K562 (cell line): Measurements from ENCODE around the gene FGGY. TPM values are rescaled to one million over a fixed set of nuclear protein-coding genes. Genes with fewer than 3 reads are reported as not detected.

Experiments used
- ARNT ChIP-seq, 2 experiments: fragments of 450-650 bp; IDR thresholded peaks; 2 replicates each; pipeline ENCODE4 v1.6.1; 2016; ENCODE audit warnings: mild to moderate bottlenecking in 1 of 2
- ATF7 ChIP-seq: fragments of 450-650 bp; IDR thresholded peaks from 2 replicates; pipeline ENCODE4 v1.7.1; 2014; ENCODE audit warnings: mild to moderate bottlenecking, moderate library complexity
- CBX8 ChIP-seq: fragments of 200-600 bp; sonication (generic); IDR thresholded peaks from 2 replicates; pipeline ENCODE4 v1.6.1; 2012; ENCODE audit warnings: borderline replicate concordance, mixed run types, low read depth, mild to moderate bottlenecking, moderate library complexity, mixed read lengths, low read length, control low read depth, inconsistent platforms; ENCODE audit not compliant: poor library complexity, severe bottlenecking; ENCODE audit errors: extremely low read depth
- CSDE1 ChIP-seq, 2 experiments: fragments of 450-650 bp; IDR thresholded peaks; 2 replicates each; pipeline ENCODE4 v1.6.1; 2016; ENCODE audit warnings: mild to moderate bottlenecking in 1 of 2
- ETS2 ChIP-seq: IDR thresholded peaks from 2 replicates; pipeline ENCODE4 v1.6.1; 2016; ENCODE audit warnings: borderline replicate concordance, missing genetic modification characterization, mild to moderate bottlenecking, moderate library complexity, missing compliant biosample characterization; ENCODE audit not compliant: poor library complexity, severe bottlenecking
- GTF2A2 ChIP-seq: IDR thresholded peaks from 2 replicates; pipeline ENCODE4 v1.6.1; 2016; ENCODE audit warnings: mild to moderate bottlenecking, missing genetic modification characterization, missing compliant biosample characterization
- HMG20A ChIP-seq: fragments of 450-650 bp; formaldehyde crosslinking; conservative IDR thresholded peaks from 2 replicates; pipeline ENCODE4 v1.4.0; 2020; ENCODE audit warnings: mild to moderate bottlenecking, mixed read lengths
- JUND ChIP-seq, 2 experiments: IDR thresholded peaks; 2 replicates in 1 of 2; 3 replicates in 1 of 2; pipeline ENCODE4 v1.6.1; 2011; ENCODE audit warnings: borderline replicate concordance in 2 of 2, low read depth in 2 of 2, low read length in 2 of 2, improper control_type of control experiment in 1 of 2, missing biosample characterization in 1 of 2, missing genetic modification characterization in 1 of 2, missing genetic modification reagents in 1 of 2
- KDM4B ChIP-seq, 2 experiments: fragments of 450-650 bp in 1 of 2; sonication (generic) in 1 of 2; IDR thresholded peaks; 2 replicates each; pipeline ENCODE4 v1.6.1; 2016 to 2017; ENCODE audit warnings: borderline replicate concordance in 2 of 2, antibody characterized with exemption in 1 of 2, low read depth in 1 of 2, mild to moderate bottlenecking in 1 of 2
- LCOR ChIP-seq: sonication (generic); formaldehyde crosslinking; IDR thresholded peaks from 2 replicates; pipeline ENCODE4 v1.8.0; 2022; ENCODE audit warnings: mild to moderate bottlenecking, missing genetic modification reagents
- MEIS2 ChIP-seq: fragments of 450-650 bp; IDR thresholded peaks from 2 replicates; pipeline ENCODE4 v1.6.1; 2014; ENCODE audit warnings: mild to moderate bottlenecking; ENCODE audit not compliant: partially characterized antibody
- NONO ChIP-seq, 2 experiments: fragments of 200-400 bp in 1 of 2; fragments of 450-650 bp in 1 of 2; formaldehyde crosslinking in 1 of 2; IDR thresholded peaks; 2 replicates each; pipeline ENCODE4 v1.6.1; 2017; ENCODE audit warnings: low read depth in 2 of 2, mild to moderate bottlenecking in 2 of 2, moderate library complexity in 2 of 2, low read length in 1 of 2
- NUFIP1 ChIP-seq: fragments of 450-650 bp; IDR thresholded peaks from 2 replicates; pipeline ENCODE4 v1.6.1; 2018; ENCODE audit not compliant: partially characterized antibody
- PURB ChIP-seq: sonication (generic); formaldehyde crosslinking; IDR thresholded peaks from 2 replicates; pipeline ENCODE4 v1.9.0; 2021; ENCODE audit warnings: low read depth, mild to moderate bottlenecking, missing genetic modification reagents
- SMAD4 ChIP-seq: fragments of 250-450 bp; sonication (Bioruptor Pico); conservative IDR thresholded peaks from 2 replicates; pipeline ENCODE4 v1.8.0; 2021; ENCODE audit warnings: inconsistent platforms, mild to moderate bottlenecking, moderate library complexity
- SMARCA4 ChIP-seq: fragments of 450-650 bp; IDR thresholded peaks from 2 replicates; pipeline ENCODE4 v1.6.1; 2016
- SRF ChIP-seq, 2 experiments: fragments of 250-450, 450-650 bp in 1 of 2; sonication (Bioruptor Pico) in 1 of 2; sonication (generic) in 1 of 2; formaldehyde crosslinking; IDR thresholded peaks; 2 replicates each; pipeline versions ENCODE4 v1.5.0 to v1.5.1; 2020 to 2022; ENCODE audit warnings: mild to moderate bottlenecking in 1 of 2, missing genetic modification reagents in 1 of 2
- TAL1 ChIP-seq: fragments of 450-650 bp; IDR thresholded peaks from 2 replicates; pipeline ENCODE4 v1.6.1; 2016; ENCODE audit warnings: mild to moderate bottlenecking
- ZNF3 ChIP-seq: fragments of 250-450 bp; sonication (Bioruptor Pico); IDR thresholded peaks from 2 replicates; pipeline ENCODE4 v1.5.0; 2021; ENCODE audit warnings: mild to moderate bottlenecking, moderate library complexity
- ZNF507 ChIP-seq: conservative IDR thresholded peaks from 2 replicates; pipeline ENCODE4 v1.6.1; 2017; ENCODE audit warnings: missing genetic modification characterization, missing compliant biosample characterization
- ZNF696 ChIP-seq: fragments of 250-450 bp; sonication (Bioruptor Pico); conservative IDR thresholded peaks from 2 replicates; pipeline ENCODE4 v1.4.0; 2020; ENCODE audit warnings: mild to moderate bottlenecking, moderate library complexity
- polyA plus RNA-seq, 8 experiments: library from polyadenylated mRNA; depleted of rRNA in 4 of 8; stranded (reverse) in 5 of 8; unstranded in 3 of 8; fragments of >200 nt; fragmentation: Nextera tagmentation in 2 of 8; fragmentation: Illumina TruSeq in 1 of 8; extraction: Ambion mirVana in 2 of 8; extraction: Trizol in 1 of 8; gene quantifications; 2 replicates each; pipeline versions ENCODE4 v1.2.1 to v1.2.3, GENCODE V29; 2011 to 2014; ENCODE audit warnings: inconsistent platforms in 1 of 8, missing spikeins in 1 of 8
- total RNA-seq, 7 experiments: library from RNA; depleted of rRNA in 6 of 7; stranded (reverse); fragments of >200 nt in 6 of 7; fragmentation: Illumina TruSeq in 2 of 7; extraction: Trizol in 2 of 7; gene quantifications; 2 replicates each; pipeline versions ENCODE4 v1.2.1 to v1.2.3, GENCODE V29; 2011 to 2021; ENCODE audit warnings: low replicate concordance in 1 of 7
- TF ChIP-seq, protein P1 (sequence below): fragments of 250-450 bp; sonication (Bioruptor Pico); IDR thresholded peaks from 2 replicates; pipeline ENCODE4 v1.8.0; 2021; ENCODE audit warnings: moderate library complexity, mild to moderate bottlenecking, inconsistent platforms
- TF ChIP-seq, protein P2 (sequence below): fragments of 450-650 bp; formaldehyde crosslinking; IDR thresholded peaks from 2 replicates; pipeline ENCODE4 v1.4.0; 2022; ENCODE audit warnings: missing genetic modification characterization
- TF ChIP-seq, protein P3 (sequence below): sonication (generic); formaldehyde crosslinking; IDR thresholded peaks from 2 replicates; pipeline ENCODE4 v1.8.0; 2022; ENCODE audit warnings: mild to moderate bottlenecking, missing genetic modification reagents
- TF ChIP-seq, protein P4 (sequence below): IDR thresholded peaks from 2 replicates; pipeline ENCODE4 v1.6.1; 2011; ENCODE audit not compliant: insufficient read length; ENCODE audit errors: extremely low read depth

Gene FGGY
- total and polyA plus RNA-seq, 9 of the 15 experiments (the other 6 are each of a cell fraction or from before 2014, with no cell fraction given), result 9.7 to 19.2 (median 12.6) TPM

DNA sequence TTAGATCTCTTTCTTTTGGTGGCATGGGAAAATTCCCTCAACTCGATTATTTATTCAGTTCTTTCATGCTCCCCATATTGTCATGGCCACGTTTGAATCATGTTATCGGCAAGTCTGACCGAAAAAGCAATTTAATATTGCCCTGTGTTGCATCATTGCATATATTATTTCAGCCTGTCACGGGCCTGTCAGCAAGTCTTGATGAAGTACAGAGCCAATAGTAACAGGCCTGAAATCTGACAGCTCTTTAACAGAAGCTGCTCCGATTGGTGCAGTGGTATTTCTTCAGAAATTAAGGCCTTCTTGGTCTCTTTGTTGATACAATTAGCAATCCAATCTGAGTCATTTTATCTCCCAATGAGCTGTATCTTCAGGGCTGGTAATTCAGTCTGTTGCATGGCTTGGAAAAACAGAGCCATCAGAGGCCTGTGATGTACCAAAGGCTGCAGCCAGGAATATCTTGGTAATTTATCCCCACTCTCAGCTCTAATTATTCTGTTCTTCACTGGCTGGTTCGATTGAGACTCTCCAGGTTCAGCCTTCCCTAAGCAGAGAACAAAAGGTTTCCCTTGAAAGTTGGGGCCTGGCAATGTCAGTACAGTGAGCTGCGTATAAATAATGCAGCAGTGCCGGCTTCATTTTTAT, 149.5 kb downstream of the FGGY start (continued):
- TF ChIP-seq PURB (CRISPR knock-in tag), result no peak
- TF ChIP-seq ATF7, result peak; percentile 96
- TF ChIP-seq, protein P1, sequence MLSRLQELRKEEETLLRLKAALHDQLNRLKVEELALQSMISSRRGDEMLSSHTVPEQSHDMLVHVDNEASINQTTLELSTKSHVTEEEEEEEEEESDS (CRISPR knock-in tag), result no peak
- TF ChIP-seq, protein P2, sequence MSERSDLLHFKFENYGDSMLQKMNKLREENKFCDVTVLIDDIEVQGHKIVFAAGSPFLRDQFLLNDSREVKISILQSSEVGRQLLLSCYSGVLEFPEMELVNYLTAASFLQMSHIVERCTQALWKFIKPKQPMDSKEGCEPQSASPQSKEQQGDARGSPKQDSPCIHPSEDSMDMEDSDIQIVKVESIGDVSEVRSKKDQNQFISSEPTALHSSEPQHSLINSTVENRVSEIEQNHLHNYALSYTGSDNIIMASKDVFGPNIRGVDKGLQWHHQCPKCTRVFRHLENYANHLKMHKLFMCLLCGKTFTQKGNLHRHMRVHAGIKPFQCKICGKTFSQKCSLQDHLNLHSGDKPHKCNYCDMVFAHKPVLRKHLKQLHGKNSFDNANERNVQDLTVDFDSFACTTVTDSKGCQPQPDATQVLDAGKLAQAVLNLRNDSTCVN (CRISPR knock-in tag), result no peak
- TF ChIP-seq NUFIP1, result no peak
- no peak for TF ChIP-seq ARNT (IDR thresholded peaks at IDR 0.05)
- TF ChIP-seq ETS2 (tag), result no peak
- no peak for TF ChIP-seq CBX8
- TF ChIP-seq GTF2A2 (tag), result no peak
- TF ChIP-seq TAL1, result no peak
- no peak for TF ChIP-seq KDM4B (IDR thresholded peaks at IDR 0.05; ENCODE audit: borderline replicate concordance in 2 of 2, low read depth in 1 of 2)
- TF ChIP-seq ZNF3 (CRISPR knock-in tag), result no peak
- TF ChIP-seq ZNF507 (tag), result no peak
- TF ChIP-seq, protein P3, sequence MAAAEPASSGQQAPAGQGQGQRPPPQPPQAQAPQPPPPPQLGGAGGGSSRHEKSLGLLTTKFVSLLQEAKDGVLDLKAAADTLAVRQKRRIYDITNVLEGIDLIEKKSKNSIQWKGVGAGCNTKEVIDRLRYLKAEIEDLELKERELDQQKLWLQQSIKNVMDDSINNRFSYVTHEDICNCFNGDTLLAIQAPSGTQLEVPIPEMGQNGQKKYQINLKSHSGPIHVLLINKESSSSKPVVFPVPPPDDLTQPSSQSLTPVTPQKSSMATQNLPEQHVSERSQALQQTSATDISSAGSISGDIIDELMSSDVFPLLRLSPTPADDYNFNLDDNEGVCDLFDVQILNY, result no peak
- TF ChIP-seq HMG20A (CRISPR knock-in tag), result no peak
- TF ChIP-seq CSDE1 (IDR thresholded peaks at IDR 0.05), result no peak
- peak; percentile 54; the same call in 1 of the 2 replicates for TF ChIP-seq SMARCA4
- TF ChIP-seq MEIS2, result peak; percentile 99
- TF ChIP-seq SRF (CRISPR knock-in tag; IDR thresholded peaks at IDR 0.05), result no peak
- TF ChIP-seq LCOR (CRISPR knock-in tag), result no peak
- TF ChIP-seq ZNF696 (CRISPR knock-in tag), result no peak
- peak; percentile 69 for TF ChIP-seq SMAD4
- TF ChIP-seq, protein P4, sequence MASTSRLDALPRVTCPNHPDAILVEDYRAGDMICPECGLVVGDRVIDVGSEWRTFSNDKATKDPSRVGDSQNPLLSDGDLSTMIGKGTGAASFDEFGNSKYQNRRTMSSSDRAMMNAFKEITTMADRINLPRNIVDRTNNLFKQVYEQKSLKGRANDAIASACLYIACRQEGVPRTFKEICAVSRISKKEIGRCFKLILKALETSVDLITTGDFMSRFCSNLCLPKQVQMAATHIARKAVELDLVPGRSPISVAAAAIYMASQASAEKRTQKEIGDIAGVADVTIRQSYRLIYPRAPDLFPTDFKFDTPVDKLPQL, result no peak
- peak; percentile 86 for TF ChIP-seq JUND (IDR thresholded peaks at IDR 0.05; ENCODE audit: borderline replicate concordance, low read depth, low read length)
- peak; percentile 68; the same call in 2 of the 3 replicates for TF ChIP-seq JUND (tag; IDR thresholded peaks at IDR 0.05; ENCODE audit: borderline replicate concordance, low read depth, low read length)
- no peak for TF ChIP-seq NONO (IDR thresholded peaks at IDR 0.05; ENCODE audit: low read depth in 2 of 2, low read length in 1 of 2)
